Gastrocnemius medialis (tissue), 4 donors: Measurements from ENCODE around the gene ASTN2. TPM values are rescaled to one million over a fixed set of nuclear protein-coding genes. Genes with fewer than 3 reads are reported as not detected.

ENCODE experiments used
- ATAC-seq, 2 donors: fragments of 150-250 bp; one replicate each; pipeline ENCODE4 v1.9.1; 2016
- DNase-seq, 2 donors: peaks; one replicate each; pipeline ENCODE4 v3.0.0-alpha.2; 2019
- H3K27ac ChIP-seq, 4 donors: fragments of 200-600 bp; sonication (generic); 1 replicate in 1 of 4; 2 replicates in 3 of 4; pipeline ENCODE4 v1.5.1; 2016 to 2018; ENCODE audit warnings: mild to moderate bottlenecking in 2 of 4, moderate library complexity in 1 of 4
- H3K27me3 ChIP-seq, 3 donors: fragments of 200-600 bp; sonication (generic) in 2 of 3; 1 replicate in 1 of 3; 2 replicates in 2 of 3; pipeline versions ENCODE4 v1.5.1 to v1.6.0; 2016 to 2019; ENCODE audit warnings: mild to moderate bottlenecking in 1 of 3, moderate library complexity in 1 of 3
- H3K36me3 ChIP-seq, 2 donors: fragments of 200-600 bp; sonication (generic) in 1 of 2; one replicate each; pipeline ENCODE4 v1.5.1; 2017 to 2018
- H3K4me1 ChIP-seq, 2 donors: fragments of 200-600 bp; sonication (generic) in 1 of 2; one replicate each; pipeline ENCODE4 v1.5.1; 2016 to 2017; ENCODE audit warnings: mild to moderate bottlenecking in 2 of 2
- H3K4me3 ChIP-seq, 4 donors: fragments of 200-600 bp; sonication (generic) in 3 of 4; 1 replicate in 1 of 4; 2 replicates in 3 of 4; pipeline ENCODE4 v1.5.1; 2016 to 2019; ENCODE audit warnings: mild to moderate bottlenecking in 2 of 4
- H3K9me3 ChIP-seq, 3 donors: fragments of 200-600 bp; sonication (generic) in 2 of 3; 1 replicate in 1 of 3; 2 replicates in 2 of 3; pipeline ENCODE4 v1.5.1; 2016 to 2019
- POLR2A ChIP-seq, 2 donors: fragments of 450-650 bp; IDR thresholded peaks; one replicate each; pipeline ENCODE4 v1.6.1; 2017; ENCODE audit warnings: antibody characterized with exemption in 2 of 2, mild to moderate bottlenecking in 2 of 2, moderate library complexity in 2 of 2
- in situ Hi-C, 4 donors: fragments of 200-750 bp; cut with MboI; loops; one replicate each; pipeline versions ENCODE4 v1.15.0 to v1.8.0; 2017; ENCODE audit warnings: low sequenced_read_pairs in 4 of 4
- intact Hi-C: fragments of 100-400 bp; cut with DNase I; formaldehyde crosslinking; loops from one replicate; pipeline ENCODE4 v1.15.1; 2023; ENCODE audit warnings: low total_unique reads
- total RNA-seq, 4 donors: library from RNA; depleted of rRNA; stranded (reverse); fragments of >200 nt; gene quantifications; one replicate each; pipeline versions ENCODE4 v1.1.0 to v1.2.3, GENCODE V29; 2016
- TF ChIP-seq, protein P1 (sequence below), 5 experiments: fragments of 450-650 bp in 3 of 5; fragments of 200-600 bp in 2 of 5; sonication (generic) in 2 of 5; IDR thresholded peaks in 4 of 5; conservative IDR thresholded peaks in 1 of 5; 1 replicate in 4 of 5; 2 replicates in 1 of 5; pipeline ENCODE4 v1.5.1; 2016 to 2019; ENCODE audit warnings: antibody characterized with exemption in 5 of 5, mild to moderate bottlenecking in 3 of 5, moderate library complexity in 3 of 5

The ASTN2 gene
- total RNA-seq, 4 donors from 2014 or later = 2.5 to 4.6 (median 3.7) TPM

DNA sequence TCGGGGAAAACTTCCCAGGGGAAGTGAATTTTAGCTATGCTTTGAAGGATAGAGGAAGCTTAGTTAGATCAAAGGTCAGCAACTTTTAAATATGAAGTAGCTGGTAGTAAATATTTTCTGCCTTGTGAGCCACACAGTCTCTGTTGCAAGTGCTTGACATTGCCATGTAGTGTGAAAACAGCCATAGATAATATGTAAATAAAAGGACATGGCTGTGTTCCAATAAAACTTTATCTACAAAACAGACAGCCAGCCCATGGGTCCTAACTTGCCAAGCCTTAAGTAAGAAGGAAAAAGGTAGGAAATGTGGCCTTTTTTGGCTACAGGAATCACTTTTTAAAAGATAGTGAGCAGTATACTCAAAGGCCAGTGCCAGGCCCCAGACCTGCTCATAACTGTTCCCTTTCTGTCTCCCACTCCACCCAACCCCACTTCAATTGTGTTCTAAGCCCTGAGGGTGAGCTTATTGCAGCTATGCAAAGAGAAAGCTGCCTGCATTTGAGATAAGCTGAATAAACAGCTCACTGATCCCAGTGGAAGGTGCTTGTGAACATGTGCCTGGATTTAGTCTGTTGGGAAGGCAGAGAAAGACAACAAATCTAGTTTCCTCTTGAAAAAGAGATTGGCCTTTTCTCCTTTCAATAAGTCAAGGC is 840.7 kb downstream of the ASTN2 start:
- intact Hi-C loops (loop anchor here (5.0 to 10.0 kb wide), 2 partner anchors 209 to 412 kb away; no protein-coding TSS in a partner anchor), in situ Hi-C loops (loop anchor here (5.0 to 25.0 kb wide), 9 partner anchors 79 to 979 kb away; partner anchors contain the start of gene PAPPA (in 1 of the 4))
- no peaks in the 10 kb centered on the region for H3K36me3 ChIP-seq
- H3K4me3 ChIP-seq = no peak overlapping the region
- ATAC-seq (no peak), DNase-seq (no peak)
- H3K27ac ChIP-seq = no peak overlapping the region
- no peaks in the 10 kb centered on the region for H3K9me3 ChIP-seq
- H3K27me3 ChIP-seq = no peaks in the 10 kb centered on the region
- H3K4me1 ChIP-seq = peaks cover 7 to 8% of the 10 kb centered on the region in 2 donors
- TF ChIP-seq, protein P1, sequence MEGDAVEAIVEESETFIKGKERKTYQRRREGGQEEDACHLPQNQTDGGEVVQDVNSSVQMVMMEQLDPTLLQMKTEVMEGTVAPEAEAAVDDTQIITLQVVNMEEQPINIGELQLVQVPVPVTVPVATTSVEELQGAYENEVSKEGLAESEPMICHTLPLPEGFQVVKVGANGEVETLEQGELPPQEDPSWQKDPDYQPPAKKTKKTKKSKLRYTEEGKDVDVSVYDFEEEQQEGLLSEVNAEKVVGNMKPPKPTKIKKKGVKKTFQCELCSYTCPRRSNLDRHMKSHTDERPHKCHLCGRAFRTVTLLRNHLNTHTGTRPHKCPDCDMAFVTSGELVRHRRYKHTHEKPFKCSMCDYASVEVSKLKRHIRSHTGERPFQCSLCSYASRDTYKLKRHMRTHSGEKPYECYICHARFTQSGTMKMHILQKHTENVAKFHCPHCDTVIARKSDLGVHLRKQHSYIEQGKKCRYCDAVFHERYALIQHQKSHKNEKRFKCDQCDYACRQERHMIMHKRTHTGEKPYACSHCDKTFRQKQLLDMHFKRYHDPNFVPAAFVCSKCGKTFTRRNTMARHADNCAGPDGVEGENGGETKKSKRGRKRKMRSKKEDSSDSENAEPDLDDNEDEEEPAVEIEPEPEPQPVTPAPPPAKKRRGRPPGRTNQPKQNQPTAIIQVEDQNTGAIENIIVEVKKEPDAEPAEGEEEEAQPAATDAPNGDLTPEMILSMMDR (IDR thresholded peaks at IDR 0.05 in 4 of 5, conservative IDR thresholded peaks at IDR 0.05 in 1 of 5) = no peak
- TF ChIP-seq POLR2A (IDR thresholded peaks at IDR 0.05) = no peak

DNA sequence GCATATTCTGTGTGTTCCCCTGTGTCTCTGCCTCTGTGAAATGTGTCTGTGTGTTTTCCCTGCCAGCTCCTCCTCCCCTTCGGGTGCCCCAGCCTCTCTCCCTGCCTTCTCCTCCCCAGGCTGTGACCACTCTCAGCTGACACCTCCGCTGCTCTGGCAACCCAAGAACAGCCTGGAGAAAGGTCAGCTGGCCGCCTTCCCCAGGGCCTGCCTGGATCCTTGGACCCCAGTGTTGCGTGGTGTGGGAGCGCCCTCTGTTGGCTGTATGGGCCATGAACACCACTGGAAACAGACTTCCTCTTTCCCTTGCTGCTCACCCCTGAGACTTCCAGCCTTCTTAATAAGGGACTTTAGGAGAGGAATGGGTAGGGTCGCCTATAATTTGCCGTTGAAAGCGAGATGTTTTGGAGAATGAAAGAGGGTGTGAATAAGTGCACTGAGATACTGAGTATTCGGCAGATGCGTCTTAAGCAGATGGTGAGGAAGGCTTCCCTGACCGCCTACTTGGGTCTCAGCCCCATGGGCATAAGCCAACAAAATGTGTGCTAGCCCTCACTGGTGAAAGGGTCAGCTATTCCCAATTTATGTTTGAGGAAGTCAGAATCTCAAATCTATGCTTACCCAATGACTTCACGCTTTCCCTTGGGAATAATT is 842.6 kb downstream of the ASTN2 start:
- Histone ChIP-seq H3K4me3 (peak overlapping the region in 1 of 4 donors; percentile 10), H3K27me3 (no peaks in the 10 kb centered on the region), H3K9me3 (no peaks in the 10 kb centered on the region), H3K4me1 (peaks cover 7 to 10% of the 10 kb centered on the region in 2 donors), H3K36me3 (no peaks in the 10 kb centered on the region), H3K27ac (no peak overlapping the region)
- in situ Hi-C loops (loop anchor here (5.0 to 25.0 kb wide), 9 partner anchors 77 to 977 kb away; partner anchors contain the start of gene PAPPA (in 1 of the 4)), intact Hi-C loops (loop anchor here (1.0 to 10.0 kb wide), 5 partner anchors 77 to 979 kb away; no protein-coding TSS in a partner anchor)
- DNase-seq = peak; percentile 76 to 88
- no peak for TF ChIP-seq POLR2A (IDR thresholded peaks at IDR 0.05)
- TF ChIP-seq, protein P1 (IDR thresholded peaks at IDR 0.05 in 4 of 5, conservative IDR thresholded peaks at IDR 0.05 in 1 of 5) = peak; percentile 84 to 91 (median 88)
- ATAC-seq = peak; percentile 85 to 98

DNA sequence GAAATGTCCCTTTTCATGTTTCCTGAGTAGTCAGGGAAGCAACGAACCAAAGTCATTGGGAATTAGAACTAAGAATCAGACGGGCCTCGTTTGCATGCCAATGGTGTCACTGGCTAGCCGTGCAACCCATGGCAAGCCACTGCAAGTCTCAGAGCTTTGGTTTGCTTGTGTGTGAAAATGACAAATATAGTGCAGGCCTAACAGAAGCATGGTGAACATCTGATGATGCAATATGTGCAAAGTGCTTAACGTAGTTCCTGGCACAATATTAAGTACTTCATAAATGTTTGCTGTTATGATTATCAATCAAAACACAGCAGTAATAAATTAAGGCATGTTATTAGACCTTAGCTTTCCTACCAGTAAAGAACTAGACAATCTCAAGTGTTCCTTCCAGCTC is 845.7 kb downstream of the ASTN2 start:
- Histone ChIP-seq H3K27me3 (no peaks in the 10 kb centered on the region), H3K4me3 (no peak overlapping the region), H3K27ac (no peak overlapping the region), H3K9me3 (no peaks in the 10 kb centered on the region), H3K36me3 (no peaks in the 10 kb centered on the region), H3K4me1 (peaks cover 10 to 13% of the 10 kb centered on the region in 2 donors)
- in situ Hi-C loops (loop anchor here in 3 of 4 donors (5.0 to 25.0 kb wide), 5 partner anchors 107 to 977 kb away; no protein-coding TSS in a partner anchor), intact Hi-C loops (no loop called here)
- no peak for DNase-seq
- ATAC-seq = no peak
- TF ChIP-seq, protein P1 (IDR thresholded peaks at IDR 0.05 in 4 of 5, conservative IDR thresholded peaks at IDR 0.05 in 1 of 5) = no peak

DNA sequence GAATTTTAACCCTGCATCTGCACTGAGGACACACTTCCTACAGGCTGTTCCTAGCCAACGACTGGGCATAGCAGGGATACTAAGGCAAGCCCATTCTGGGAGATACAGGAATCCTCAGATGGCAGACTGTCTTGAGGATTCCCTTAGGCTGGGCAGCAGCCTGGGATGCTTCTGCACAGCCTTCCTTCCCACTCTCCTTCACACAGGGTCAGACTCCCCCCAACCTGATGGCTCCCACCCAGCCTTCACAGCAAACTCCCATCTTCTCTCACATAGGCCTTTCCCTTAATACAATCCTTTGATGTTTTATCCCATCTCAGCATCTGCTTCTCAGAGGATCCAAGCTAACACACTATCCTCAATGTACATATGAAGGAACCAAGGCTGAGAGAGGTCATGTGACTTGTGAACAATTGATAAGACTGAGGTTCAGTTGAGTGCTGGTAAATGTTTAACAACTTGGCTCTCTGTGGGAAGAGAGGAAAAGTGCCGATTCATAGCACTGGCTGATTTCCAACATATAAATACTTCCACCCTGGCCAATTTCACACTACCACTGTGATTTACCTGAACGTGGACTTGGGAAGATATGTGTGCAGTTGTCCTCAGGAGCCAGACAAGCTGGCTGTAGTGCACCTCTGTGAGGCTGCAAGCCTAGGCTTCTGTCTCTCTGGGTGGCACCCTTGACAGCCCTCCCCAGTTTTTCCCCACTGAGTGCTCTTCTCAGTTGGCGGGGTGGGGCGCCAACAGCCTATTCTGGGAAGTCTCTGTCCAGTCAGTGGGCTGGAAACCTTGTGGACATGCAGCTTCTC is 848.0 kb downstream of the ASTN2 start:
- ATAC-seq (no peak), DNase-seq (no peak)
- H3K9me3 ChIP-seq = no peaks in the 10 kb centered on the region
- H3K4me1 ChIP-seq = peaks cover 5 to 8% of the 10 kb centered on the region in 2 donors
- TF ChIP-seq POLR2A (IDR thresholded peaks at IDR 0.05) = no peak
- TF ChIP-seq, protein P1 (IDR thresholded peaks at IDR 0.05 in 4 of 5, conservative IDR thresholded peaks at IDR 0.05 in 1 of 5) = no peak
- H3K36me3 ChIP-seq = no peaks in the 10 kb centered on the region
- H3K27ac ChIP-seq = no peak overlapping the region
- intact Hi-C loops (no loop called here), in situ Hi-C loops (loop anchor here in 3 of 4 donors (5.0 to 25.0 kb wide), 5 partner anchors 105 to 975 kb away; no protein-coding TSS in a partner anchor)
- H3K27me3 ChIP-seq = no peaks in the 10 kb centered on the region
- no peak overlapping the region for H3K4me3 ChIP-seq
